Peyer's patch (tissue), 4 donors: ENCODE data around the gene ACOT7. TPM values are rescaled to one million over a fixed set of nuclear protein-coding genes. Genes with fewer than 3 reads are reported as not detected.

Source experiments
- DNase-seq, 3 donors: peaks; one replicate each; pipeline ENCODE4 v3.0.0-alpha.2; 2017 to 2019
- H3K27ac ChIP-seq, 4 donors: fragments of 200-600 bp; sonication (generic); one replicate each; pipeline ENCODE4 v1.5.1; 2016 to 2019
- H3K27me3 ChIP-seq, 2 donors: fragments of 200-600 bp; sonication (generic); one replicate each; pipeline ENCODE4 v1.5.1; 2019
- H3K36me3 ChIP-seq, 3 donors: fragments of 200-600 bp; sonication (generic); one replicate each; pipeline ENCODE4 v1.5.1; 2016 to 2019
- H3K4me1 ChIP-seq, 4 donors: fragments of 200-600 bp; sonication (generic); one replicate each; pipeline ENCODE4 v1.5.1; 2016 to 2019
- H3K4me3 ChIP-seq, 4 donors: fragments of 200-600 bp; sonication (generic); 1 replicate in 3 of 4; 2 replicates in 1 of 4; pipeline ENCODE4 v1.5.1; 2016 to 2019; ENCODE audit warnings: mild to moderate bottlenecking in 1 of 4
- H3K9me3 ChIP-seq, 4 donors: fragments of 200-600 bp; sonication (generic); one replicate each; pipeline ENCODE4 v1.5.1; 2016 to 2019; ENCODE audit warnings: mild to moderate bottlenecking in 1 of 4
- CTCF ChIP-seq, 6 experiments: fragments of 450-650 bp in 4 of 6; fragments of 200-600 bp in 2 of 6; sonication (generic) in 1 of 6; IDR thresholded peaks; one replicate each; pipeline ENCODE4 v1.5.1; 2017 to 2019; ENCODE audit warnings: antibody characterized with exemption in 6 of 6, mild to moderate bottlenecking in 3 of 6, moderate library complexity in 1 of 6
- POLR2A ChIP-seq, 2 donors: fragments of 450-650 bp; IDR thresholded peaks; one replicate each; pipeline ENCODE4 v1.5.1; 2017; ENCODE audit warnings: antibody characterized with exemption in 2 of 2, mild to moderate bottlenecking in 2 of 2, moderate library complexity in 2 of 2
- total RNA-seq, 4 donors: library from RNA; depleted of rRNA; stranded (reverse); fragments of >200 nt; gene quantifications; one replicate each; pipeline ENCODE4 v1.1.0, GENCODE V29; 2016

ACOT7 gene
- total RNA-seq, 4 donors from 2014 or later, result 38.4 to 93.2 (median 67.1) TPM

- Histone ChIP-seq H3K36me3 (peaks cover 0 to 19% (median 0%) of the 10 kb centered on the region in 3 donors), H3K27ac (no peak overlapping the region), H3K4me1 (no peaks in the 10 kb centered on the region), H3K4me3 (no peak overlapping the region), H3K9me3 (no peaks in the 10 kb centered on the region), H3K27me3 (no peaks in the 10 kb centered on the region)
- no peak for TF ChIP-seq POLR2A (IDR thresholded peaks at IDR 0.05)
- no peak for TF ChIP-seq CTCF (IDR thresholded peaks at IDR 0.05)
- no peak for DNase-seq
These were observed 63.1 kb downstream of the ACOT7 start for GRCh38 chr1:6330410-6330911.

- no peak for TF ChIP-seq POLR2A (IDR thresholded peaks at IDR 0.05)
- TF ChIP-seq CTCF (IDR thresholded peaks at IDR 0.05), result no peak
- Histone ChIP-seq H3K9me3 (no peaks in the 10 kb centered on the region), H3K27me3 (no peaks in the 10 kb centered on the region), H3K4me1 (no peaks in the 10 kb centered on the region), H3K27ac (no peak overlapping the region), H3K4me3 (no peak overlapping the region), H3K36me3 (peaks cover 0 to 19% (median 0%) of the 10 kb centered on the region in 3 donors)
- no peak for DNase-seq
These were observed 63.7 kb downstream of the ACOT7 start for GRCh38 chr1:6329851-6330250.

GRCh38 chr1:6329396-6329795, 64.2 kb downstream of the ACOT7 start:
- Histone ChIP-seq H3K9me3 (no peaks in the 10 kb centered on the region), H3K4me1 (no peaks in the 10 kb centered on the region), H3K27me3 (no peaks in the 10 kb centered on the region), H3K4me3 (no peak overlapping the region), H3K36me3 (peaks cover 0 to 19% (median 0%) of the 10 kb centered on the region in 3 donors), H3K27ac (no peak overlapping the region)
- TF ChIP-seq CTCF (IDR thresholded peaks at IDR 0.05), result no peak
- no peak for TF ChIP-seq POLR2A (IDR thresholded peaks at IDR 0.05)
- no peak for DNase-seq

- Histone ChIP-seq H3K27ac (no peak overlapping the region), H3K9me3 (no peaks in the 10 kb centered on the region), H3K27me3 (no peaks in the 10 kb centered on the region), H3K4me3 (no peak overlapping the region), H3K36me3 (peaks cover 0 to 19% (median 0%) of the 10 kb centered on the region in 3 donors), H3K4me1 (no peaks in the 10 kb centered on the region)
- TF ChIP-seq POLR2A (IDR thresholded peaks at IDR 0.05) (no peak), CTCF (IDR thresholded peaks at IDR 0.05) (no peak)
- no peak for DNase-seq
These were observed 64.9 kb downstream of the ACOT7 start for GRCh38 chr1:6328696-6329095.

GRCh38 chr1:6328091-6328490, 65.5 kb downstream of the ACOT7 start:
- no peak for TF ChIP-seq CTCF (IDR thresholded peaks at IDR 0.05)
- no peak for TF ChIP-seq POLR2A (IDR thresholded peaks at IDR 0.05)

GRCh38 chr1:6325482-6325881, 68.1 kb downstream of the ACOT7 start:
- no peak for DNase-seq
- Histone ChIP-seq H3K9me3 (no peaks in the 10 kb centered on the region), H3K27me3 (no peaks in the 10 kb centered on the region), H3K36me3 (peaks cover 0 to 19% (median 0%) of the 10 kb centered on the region in 3 donors), H3K4me1 (no peaks in the 10 kb centered on the region), H3K27ac (peak overlapping the region in 1 of 4 donors; percentile 30), H3K4me3 (no peak overlapping the region)
- no peak for TF ChIP-seq POLR2A (IDR thresholded peaks at IDR 0.05)

More at GRCh38 chr1:6328091-6328490, 65.5 kb downstream of the ACOT7 start:
- H3K4me1 ChIP-seq, result no peaks in the 10 kb centered on the region
- H3K4me3 ChIP-seq, result no peak overlapping the region
- peaks cover 0 to 19% (median 0%) of the 10 kb centered on the region in 3 donors for H3K36me3 ChIP-seq
- no peaks in the 10 kb centered on the region for H3K27me3 ChIP-seq
- no peaks in the 10 kb centered on the region for H3K9me3 ChIP-seq
- H3K27ac ChIP-seq, result no peak overlapping the region
- no peak for DNase-seq
